T-cell (primary cell): Measurements from ENCODE around the gene OR4S1. TPM values are rescaled to one million over a fixed set of nuclear protein-coding genes. Genes with fewer than 3 reads are reported as not detected.

ENCODE experiments used
- ATAC-seq, 4 experiments: fragments of 200-7000 bp in 3 of 4; fragments of 150-1000 bp in 1 of 4; cut with Tn5 transposase; replicated peaks in 1 of 4; 1 replicate in 3 of 4; 2 replicates in 1 of 4; pipeline ENCODE4 v1.10.0; 2021; ENCODE audit warnings: moderate library complexity in 3 of 4, mild to moderate bottlenecking in 2 of 4, moderate number of reproducible peaks in 1 of 4
- CTCF ChIA-PET, 2 donors: fragments of 300-600 bp; sonication (Branson Sonifier 250); formaldehyde crosslinking; loops; one replicate each; lab custom pipeline; 2022; ENCODE audit warnings: antibody characterized with exemption in 2 of 2; lab: Charles Lee
- POLR2A ChIA-PET, 2 donors: fragments of 300-600 bp; sonication (Branson Sonifier 250); formaldehyde crosslinking; loops; one replicate each; lab custom pipeline; 2022; ENCODE audit warnings: antibody characterized with exemption in 2 of 2; lab: Charles Lee
- DNase-seq, 35 experiments: peaks; one replicate each; pipeline versions ENCODE4 v3.0.0 to v3.0.0-alpha.2; 2013 to 2023
- H3K27ac ChIP-seq: one replicate; pipeline ENCODE4 v1.5.1; 2013; ENCODE audit warnings: low read length
- H3K27me3 ChIP-seq, 2 experiments: replicated peaks in 1 of 2; 1 replicate in 1 of 2; 2 replicates in 1 of 2; pipeline versions ENCODE4 v1.6.1 to v1.7.0; 2013; ENCODE audit warnings: low read length in 1 of 2, mixed read lengths in 1 of 2; ENCODE audit not compliant: control insufficient read depth in 2 of 2, insufficient read depth in 2 of 2; ENCODE audit errors: extremely low read depth in 1 of 2
- H3K36me3 ChIP-seq, 2 donors: 1 replicate in 1 of 2; 2 replicates in 1 of 2; pipeline versions ENCODE4 v1.6.1 to v1.7.0; 2013; ENCODE audit warnings: low read length in 1 of 2; ENCODE audit not compliant: control insufficient read depth in 2 of 2, insufficient read depth in 1 of 2; ENCODE audit errors: extremely low read depth in 1 of 2
- H3K4me1 ChIP-seq, 2 experiments: 1 replicate in 1 of 2; 2 replicates in 1 of 2; pipeline versions ENCODE4 v1.6.1 to v1.7.0; 2013; ENCODE audit warnings: low read length in 2 of 2, mixed read lengths in 1 of 2; ENCODE audit not compliant: insufficient read depth in 2 of 2, control insufficient read depth in 1 of 2; ENCODE audit errors: extremely low read depth in 1 of 2
- H3K4me3 ChIP-seq, 2 donors: 1 replicate in 1 of 2; 2 replicates in 1 of 2; pipeline versions ENCODE4 v1.5.1 to v1.7.0; 2013; ENCODE audit warnings: mild to moderate bottlenecking in 2 of 2, low read length in 1 of 2, moderate library complexity in 1 of 2; ENCODE audit not compliant: control insufficient read depth in 1 of 2; ENCODE audit errors: extremely low read depth in 1 of 2
- H3K9me3 ChIP-seq: 2 replicates; pipeline ENCODE4 v1.7.0; 2013
- H3K27ac Mint-ChIP-seq, 2 donors: one replicate each; pipeline ENCODE4 v1.8.0; 2020 to 2021; ENCODE audit warnings: mild to moderate bottlenecking in 2 of 2, mixed read lengths in 2 of 2
- H3K27me3 Mint-ChIP-seq, 2 donors: one replicate each; pipeline ENCODE4 v1.8.0; 2021 to 2022; ENCODE audit warnings: mixed read lengths in 2 of 2
- H3K36me3 Mint-ChIP-seq: one replicate; pipeline ENCODE4 v1.8.0; 2021; ENCODE audit warnings: mixed read lengths
- H3K4me1 Mint-ChIP-seq, 3 donors: one replicate each; pipeline ENCODE4 v1.8.0; 2020 to 2022; ENCODE audit warnings: mixed read lengths in 3 of 3, mild to moderate bottlenecking in 1 of 3
- H3K4me3 Mint-ChIP-seq, 3 donors: one replicate each; pipeline ENCODE4 v1.8.0; 2020 to 2022; ENCODE audit warnings: mild to moderate bottlenecking in 3 of 3, mixed read lengths in 3 of 3, moderate library complexity in 3 of 3
- H3K9me3 Mint-ChIP-seq, 3 donors: one replicate each; pipeline ENCODE4 v1.8.0; 2020 to 2022; ENCODE audit warnings: mixed read lengths in 3 of 3
- WGBS: methylation state at CpG from one replicate; pipeline ENCODE4 v1.1.5; 2013; ENCODE audit warnings: missing lambda C conversion rate; ENCODE audit not compliant: insufficient coverage; 5-methylcytosine and 5-hydroxymethylcytosine counted together
- total RNA-seq, 35 experiments: library from RNA in 6 of 35; stranded (reverse) in 6 of 35; fragments of 120-200 nt in 1 of 35; gene quantifications; one replicate each; pipeline versions ENCODE4 v1.2.1 to v1.2.4 and lab custom pipeline; 2013 to 2026

Gene OR4S1, protein sequence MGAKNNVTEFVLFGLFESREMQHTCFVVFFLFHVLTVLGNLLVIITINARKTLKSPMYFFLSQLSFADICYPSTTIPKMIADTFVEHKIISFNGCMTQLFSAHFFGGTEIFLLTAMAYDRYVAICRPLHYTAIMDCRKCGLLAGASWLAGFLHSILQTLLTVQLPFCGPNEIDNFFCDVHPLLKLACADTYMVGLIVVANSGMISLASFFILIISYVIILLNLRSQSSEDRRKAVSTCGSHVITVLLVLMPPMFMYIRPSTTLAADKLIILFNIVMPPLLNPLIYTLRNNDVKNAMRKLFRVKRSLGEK
- total RNA-seq = not detected
- not detected for total RNA-seq (2013)
- 0 reads per million in 29 experiments for total RNA-seq (lab: John Stamatoyannopoulos, UW)

DNA sequence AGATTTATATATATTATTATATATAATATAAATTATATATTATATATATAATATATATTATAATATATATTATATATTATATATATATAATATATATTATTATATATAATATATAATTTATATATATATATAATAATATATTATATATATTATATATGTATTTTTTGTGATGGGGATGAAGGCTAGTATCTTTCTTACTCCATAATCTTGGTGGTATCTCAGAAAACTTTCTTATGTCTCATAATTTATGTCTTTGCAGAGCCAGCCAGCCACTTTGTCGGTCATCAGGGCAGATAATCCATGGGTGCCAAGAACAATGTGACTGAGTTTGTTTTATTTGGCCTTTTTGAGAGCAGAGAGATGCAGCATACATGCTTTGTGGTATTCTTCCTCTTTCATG is at the start of gene OR4S1:
TSS of gene OR4S1 (plus strand) at position 301 of the 400 bp plus-strand sequence. CDS start at position 301, 0 bp downstream.
- 60% methylated on average over 1 of the region's 1 CpG for WGBS
- H3K27me3 Mint-ChIP-seq = peaks cover 13 to 18% of the 10 kb centered on the region in 2 donors
- ATAC-seq (no peak), DNase-seq (no peak)
- Histone ChIP-seq H3K27me3 (peaks cover 0 to 3% of the 10 kb centered on the region in 2 experiments), H3K4me1 (no peaks in the 10 kb centered on the region), H3K4me3 (no peak within 1 kb of the TSS), H3K36me3 (no peaks in the 10 kb centered on the region), H3K9me3 (no peaks in the 10 kb centered on the region), H3K27ac (no peak within 1 kb of the TSS)
- no peak within 1 kb of the TSS for H3K4me3 Mint-ChIP-seq
- H3K4me1 Mint-ChIP-seq = peaks cover 0 to 6% (median 4%) of the 10 kb centered on the region in 3 donors
- ChIA-PET POLR2A (no interaction called here), CTCF (interaction anchor here in 1 of 2 donors (1.1 kb wide), 1 partner anchor 148 kb away, joined by 4 read pairs; no protein-coding TSS in a partner anchor)
- no peaks in the 10 kb centered on the region for H3K36me3 Mint-ChIP-seq
- H3K9me3 Mint-ChIP-seq = peaks cover 3 to 4% (median 3%) of the 10 kb centered on the region in 3 donors
- H3K27ac Mint-ChIP-seq = no peak within 1 kb of the TSS

- Histone ChIP-seq H3K27ac (no peak overlapping the region), H3K36me3 (no peaks in the 10 kb centered on the region), H3K4me3 (no peak overlapping the region), H3K4me1 (no peaks in the 10 kb centered on the region), H3K9me3 (no peaks in the 10 kb centered on the region), H3K27me3 (no peaks in the 10 kb centered on the region)
- no peak overlapping the region for H3K27ac Mint-ChIP-seq
- ATAC-seq (no peak), DNase-seq (no peak)
- WGBS = no CpG with 5 or more reads among the region's 2 CpGs
- peaks cover 6 to 14% of the 10 kb centered on the region in 2 donors for H3K27me3 Mint-ChIP-seq
- CTCF ChIA-PET = no interaction called here
- POLR2A ChIA-PET = no interaction called here
- H3K36me3 Mint-ChIP-seq = no peaks in the 10 kb centered on the region
- peaks cover 0 to 5% (median 0%) of the 10 kb centered on the region in 3 donors for H3K4me1 Mint-ChIP-seq
- peaks cover 0 to 3% (median 0%) of the 10 kb centered on the region in 3 donors for H3K9me3 Mint-ChIP-seq
- no peak overlapping the region for H3K4me3 Mint-ChIP-seq
Measured at GRCh38 chr11:48261600-48261999, 44.4 kb upstream of the OR4S1 start.

DNA sequence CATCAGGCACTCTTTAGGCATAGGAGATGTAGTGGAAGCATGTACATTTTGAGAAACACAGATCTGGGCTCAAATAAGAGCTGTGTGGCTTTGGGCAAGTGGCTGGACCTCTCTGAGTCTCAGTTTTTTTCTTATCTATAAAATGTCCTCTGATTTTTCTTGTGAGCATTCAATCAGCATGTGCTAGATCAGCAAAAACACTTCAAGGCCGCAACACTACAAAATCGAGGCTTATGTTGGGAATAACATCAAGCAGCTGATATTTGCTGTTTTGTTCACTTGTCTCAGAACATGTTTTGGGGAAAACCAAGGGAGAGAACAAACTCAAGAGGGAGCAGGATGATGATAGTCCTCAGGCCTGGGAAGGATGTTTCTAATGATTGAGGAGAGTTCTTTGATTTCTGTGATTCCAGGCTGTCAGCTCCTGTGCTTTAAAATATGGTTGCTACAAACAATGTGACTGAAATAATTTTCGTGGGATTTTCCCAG is 42.6 kb upstream of the OR4S1 start, which contains the start of gene OR4X1:
TSS of gene OR4X1 (plus strand) at position 439 of the 489 bp plus-strand sequence. CDS start at position 439, 0 bp downstream.
- 40% methylated on average over 1 of the region's 3 CpGs for WGBS
- peaks cover 0 to 3% (median 0%) of the 10 kb centered on the region in 3 donors for H3K9me3 Mint-ChIP-seq

DNA sequence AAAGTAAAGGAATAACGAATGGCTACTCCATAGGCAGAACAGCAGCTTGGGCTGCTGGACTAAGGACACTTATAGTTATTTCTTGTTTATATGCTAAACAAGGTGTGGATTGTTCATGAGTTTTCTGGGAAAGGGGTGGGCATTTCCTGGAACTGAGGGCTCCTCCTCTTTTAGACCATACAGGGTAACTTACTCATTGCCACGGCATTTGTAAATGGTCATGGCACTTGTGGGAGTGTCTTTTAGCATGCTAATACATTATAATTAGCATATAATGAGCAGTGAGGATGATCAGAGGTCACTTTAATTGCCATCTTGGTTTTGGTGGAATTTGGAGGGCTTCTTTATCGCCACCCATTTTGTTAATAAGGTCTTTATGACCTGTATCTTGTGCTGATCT is 35.4 kb upstream of the OR4S1 start:
- Histone ChIP-seq H3K27ac (no peak overlapping the region), H3K9me3 (no peaks in the 10 kb centered on the region), H3K27me3 (no peaks in the 10 kb centered on the region), H3K4me1 (no peaks in the 10 kb centered on the region), H3K4me3 (no peak overlapping the region), H3K36me3 (no peaks in the 10 kb centered on the region)
- DNase-seq = no peak
- H3K4me1 Mint-ChIP-seq = no peaks in the 10 kb centered on the region
- H3K27ac Mint-ChIP-seq = no peak overlapping the region
- no peak for ATAC-seq
- H3K36me3 Mint-ChIP-seq = no peaks in the 10 kb centered on the region
- H3K9me3 Mint-ChIP-seq = no peaks in the 10 kb centered on the region
- POLR2A ChIA-PET = no interaction called here
- WGBS = no CpG with 5 or more reads among the region's 3 CpGs
- H3K27me3 Mint-ChIP-seq = peaks cover 2 to 4% of the 10 kb centered on the region in 2 donors
- H3K4me3 Mint-ChIP-seq = no peak overlapping the region
- CTCF ChIA-PET = no interaction called here

More for the DNA sequence above, 42.6 kb upstream of the OR4S1 start, which contains the start of gene OR4X1:
- no peak within 1 kb of the TSS for H3K27ac ChIP-seq
- CTCF ChIA-PET = no interaction called here
- H3K4me3 ChIP-seq = no peak within 1 kb of the TSS
- Mint-ChIP-seq H3K4me1 (peaks cover 0 to 5% (median 0%) of the 10 kb centered on the region in 3 donors), H3K27ac (no peak within 1 kb of the TSS), H3K27me3 (peaks cover 0 to 6% of the 10 kb centered on the region in 2 donors), H3K4me3 (no peak within 1 kb of the TSS), H3K36me3 (no peaks in the 10 kb centered on the region)
- no peaks in the 10 kb centered on the region for H3K9me3 ChIP-seq
- no peaks in the 10 kb centered on the region for H3K4me1 ChIP-seq
- DNase-seq (no peak), ATAC-seq (no peak)
- POLR2A ChIA-PET = no interaction called here
- no peaks in the 10 kb centered on the region for H3K27me3 ChIP-seq
- no peaks in the 10 kb centered on the region for H3K36me3 ChIP-seq

DNA sequence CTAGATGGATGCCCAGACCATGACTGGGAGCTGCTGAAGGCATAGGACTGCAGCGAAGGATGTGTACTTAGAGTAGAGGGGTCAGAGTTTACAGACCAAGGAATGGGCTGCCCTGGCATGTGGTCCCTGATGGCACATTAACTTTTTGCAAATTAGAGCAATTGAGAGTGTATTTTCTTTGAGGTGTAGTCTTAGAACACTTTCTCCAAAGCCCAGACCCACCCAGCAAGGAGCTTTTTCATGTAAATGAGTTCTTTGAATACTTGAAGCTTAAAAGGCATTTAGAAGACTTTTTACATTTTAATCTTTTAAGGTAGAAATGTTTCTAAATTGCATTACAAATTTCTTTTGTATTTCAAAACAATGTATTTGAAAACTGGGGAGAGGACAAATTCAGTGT is 33.4 kb upstream of the OR4S1 start:
- Histone ChIP-seq H3K4me3 (no peak overlapping the region), H3K9me3 (no peaks in the 10 kb centered on the region), H3K27ac (no peak overlapping the region), H3K27me3 (no peaks in the 10 kb centered on the region), H3K4me1 (no peaks in the 10 kb centered on the region), H3K36me3 (no peaks in the 10 kb centered on the region)
- Mint-ChIP-seq H3K27me3 (peaks cover 3 to 4% of the 10 kb centered on the region in 2 donors), H3K4me1 (no peaks in the 10 kb centered on the region), H3K4me3 (no peak overlapping the region), H3K27ac (no peak overlapping the region), H3K9me3 (no peaks in the 10 kb centered on the region), H3K36me3 (no peaks in the 10 kb centered on the region)
- ChIA-PET CTCF (no interaction called here), POLR2A (no interaction called here)
- ATAC-seq (no peak), DNase-seq (no peak)
- whole genome bisulfite sequencing = 38% methylated on average over 1 of the region's 1 CpG

- peaks cover 0 to 6% (median 4%) of the 10 kb centered on the region in 3 donors for H3K4me1 Mint-ChIP-seq
Measured at GRCh38 chr11:48307760-48308386, 1.9 kb downstream of the OR4S1 start.

More at GRCh38 chr11:48307760-48308386, 1.9 kb downstream of the OR4S1 start:
- ChIA-PET POLR2A (no interaction called here), CTCF (interaction anchor here in 1 of 2 donors (1.5 kb wide), 1 partner anchor 373 kb away, joined by 5 read pairs; no protein-coding TSS in a partner anchor)
- no peak overlapping the region for H3K27ac ChIP-seq
- peak in 2 of 4 experiments; percentile 47 to 66 for ATAC-seq
- 20% methylated on average over 4 of the region's 5 CpGs for WGBS
- peaks cover 0 to 3% of the 10 kb centered on the region in 2 experiments for H3K27me3 ChIP-seq
- H3K4me3 ChIP-seq = no peak overlapping the region
- H3K27ac Mint-ChIP-seq = no peak overlapping the region
- no peaks in the 10 kb centered on the region for H3K9me3 Mint-ChIP-seq
- H3K36me3 Mint-ChIP-seq = no peaks in the 10 kb centered on the region
- H3K4me3 Mint-ChIP-seq = no peak overlapping the region
- H3K27me3 Mint-ChIP-seq = peaks cover 12 to 21% of the 10 kb centered on the region in 2 donors
- no peaks in the 10 kb centered on the region for H3K4me1 ChIP-seq
- H3K36me3 ChIP-seq = no peaks in the 10 kb centered on the region
- H3K9me3 ChIP-seq = no peaks in the 10 kb centered on the region
- peak in 33 of 35 experiments; percentile 6 to 70 (median 47) for DNase-seq
